Neural progenitor cell (in vitro differentiated cells): Measurements from ENCODE around the gene COG7. TPM values are rescaled to one million over a fixed set of nuclear protein-coding genes. Genes with fewer than 3 reads are reported as not detected.

Experiments
- DNase-seq: peaks from one replicate; pipeline ENCODE4 v3.0.0-alpha.2; 2016; ENCODE audit warnings: low spot score
- H2AFZ ChIP-seq: fragments of 200-600 bp; sonication (generic); replicated peaks from 2 replicates; pipeline ENCODE4 v1.6.1; 2016; ENCODE audit warnings: antibody characterized with exemption
- H3F3A ChIP-seq: fragments of 200-600 bp; sonication (generic); 2 replicates; pipeline ENCODE4 v1.6.1; 2016; ENCODE audit warnings: antibody characterized with exemption, low read depth
- H3K27ac ChIP-seq: fragments of 200-600 bp; sonication (generic); 2 replicates; pipeline ENCODE4 v1.5.1; 2016; ENCODE audit warnings: mild to moderate bottlenecking
- H3K27me3 ChIP-seq: fragments of 200-600 bp; sonication (generic); 2 replicates; pipeline ENCODE4 v1.6.1; 2016; ENCODE audit warnings: mild to moderate bottlenecking, moderate library complexity
- H3K36me3 ChIP-seq: fragments of 200-600 bp; sonication (generic); 2 replicates; pipeline ENCODE4 v1.5.1; 2016
- H3K4me1 ChIP-seq: fragments of 200-600 bp; sonication (generic); 2 replicates; pipeline ENCODE4 v1.6.1; 2016; ENCODE audit warnings: mixed run types
- H3K4me2 ChIP-seq: fragments of 200-600 bp; sonication (generic); 2 replicates; pipeline ENCODE4 v1.6.1; 2016
- H3K4me3 ChIP-seq: fragments of 200-600 bp; sonication (generic); 2 replicates; pipeline ENCODE4 v1.5.1; 2016
- H3K79me2 ChIP-seq: fragments of 200-600 bp; sonication (generic); 2 replicates; pipeline ENCODE4 v1.6.1; 2016; ENCODE audit warnings: low read depth
- H3K9ac ChIP-seq: fragments of 200-600 bp; sonication (generic); 2 replicates; pipeline ENCODE4 v1.6.1; 2016
- H3K9me3 ChIP-seq: fragments of 200-600 bp; sonication (generic); 2 replicates; pipeline ENCODE4 v1.5.1; 2016; ENCODE audit warnings: low read depth
- H4K20me1 ChIP-seq: fragments of 200-600 bp; sonication (generic); 2 replicates; pipeline ENCODE4 v1.6.1; 2016; ENCODE audit warnings: low read depth
- H3K27ac Mint-ChIP-seq: 3 replicates; pipeline ENCODE4 v1.8.0; 2021; ENCODE audit warnings: mixed read lengths
- H3K27me3 Mint-ChIP-seq: 2 replicates; pipeline ENCODE4 v1.8.0; 2022; ENCODE audit warnings: low read depth, mild to moderate bottlenecking, inconsistent platforms, moderate library complexity, mixed read lengths; ENCODE audit not compliant: insufficient read depth
- H3K36me3 Mint-ChIP-seq: 3 replicates; pipeline ENCODE4 v1.8.0; 2021; ENCODE audit warnings: mixed read lengths
- H3K4me1 Mint-ChIP-seq: 3 replicates; pipeline ENCODE4 v1.8.0; 2021; ENCODE audit warnings: mixed read lengths
- H3K4me3 Mint-ChIP-seq: 3 replicates; pipeline ENCODE4 v1.8.0; 2021; ENCODE audit warnings: mild to moderate bottlenecking, moderate library complexity, mixed read lengths
- H3K9me3 Mint-ChIP-seq: 3 replicates; pipeline ENCODE4 v1.8.0; 2020; ENCODE audit warnings: mixed read lengths
- EZH2 ChIP-seq: fragments of 200-600 bp; sonication (generic); IDR thresholded peaks from 2 replicates; pipeline ENCODE4 v1.6.1; 2017; ENCODE audit warnings: antibody characterized with exemption, mild to moderate bottlenecking, moderate library complexity
- EZH2phosphoT487 ChIP-seq: fragments of 200-600 bp; sonication (generic); IDR thresholded peaks from 2 replicates; pipeline ENCODE4 v1.6.1; 2017; ENCODE audit warnings: antibody characterized with exemption
- total RNA-seq: library from RNA; depleted of rRNA; stranded (reverse); fragments of >200 nt; gene quantifications from 2 replicates; pipeline ENCODE4 v1.2.3, GENCODE V29; 2015; ENCODE audit warnings: low replicate concordance
- TF ChIP-seq, protein P1 (sequence below): fragments of 200-600 bp; sonication (generic); IDR thresholded peaks from 2 replicates; pipeline ENCODE4 v1.5.1; 2017; ENCODE audit warnings: antibody characterized with exemption, mild to moderate bottlenecking

The COG7 gene
- total RNA-seq, 1 donor from 2014 or later, result 21.6 TPM

DNA sequence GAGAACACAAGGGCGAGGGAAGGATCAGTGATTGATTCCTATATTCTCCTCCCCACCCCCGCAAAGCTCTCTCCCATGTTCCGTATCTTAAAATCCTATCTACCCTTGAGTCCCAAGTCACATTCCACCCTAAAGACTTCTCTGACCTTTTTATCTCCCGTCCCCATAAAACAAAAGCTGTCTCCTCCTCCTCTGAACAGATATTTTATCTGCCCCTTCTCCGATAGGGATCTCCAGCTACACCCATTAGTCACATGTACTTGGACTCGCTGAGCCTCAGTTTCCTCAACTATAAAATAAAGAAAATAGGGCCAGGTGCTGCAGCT is 44.5 kb upstream of the COG7 start:
- no peak overlapping the region for H2AFZ ChIP-seq
- H3K4me3 Mint-ChIP-seq, result no peak overlapping the region
- H3K4me2 ChIP-seq, result no peak overlapping the region
- H3K36me3 Mint-ChIP-seq, result peaks cover 13% of the 10 kb centered on the region
- no peak overlapping the region for H3K9ac ChIP-seq
- H3K9me3 ChIP-seq, result no peaks in the 10 kb centered on the region
- peak overlapping the region; percentile 20 for H3K27ac ChIP-seq
- no peaks in the 10 kb centered on the region for H3K9me3 Mint-ChIP-seq
- H4K20me1 ChIP-seq, result peaks cover 100% of the 10 kb centered on the region
- peaks cover 11% of the 10 kb centered on the region for H3K4me1 Mint-ChIP-seq
- no peak overlapping the region for H3K4me3 ChIP-seq
- TF ChIP-seq EZH2 (no peak), EZH2phosphoT487 (no peak)
- TF ChIP-seq, protein P1, sequence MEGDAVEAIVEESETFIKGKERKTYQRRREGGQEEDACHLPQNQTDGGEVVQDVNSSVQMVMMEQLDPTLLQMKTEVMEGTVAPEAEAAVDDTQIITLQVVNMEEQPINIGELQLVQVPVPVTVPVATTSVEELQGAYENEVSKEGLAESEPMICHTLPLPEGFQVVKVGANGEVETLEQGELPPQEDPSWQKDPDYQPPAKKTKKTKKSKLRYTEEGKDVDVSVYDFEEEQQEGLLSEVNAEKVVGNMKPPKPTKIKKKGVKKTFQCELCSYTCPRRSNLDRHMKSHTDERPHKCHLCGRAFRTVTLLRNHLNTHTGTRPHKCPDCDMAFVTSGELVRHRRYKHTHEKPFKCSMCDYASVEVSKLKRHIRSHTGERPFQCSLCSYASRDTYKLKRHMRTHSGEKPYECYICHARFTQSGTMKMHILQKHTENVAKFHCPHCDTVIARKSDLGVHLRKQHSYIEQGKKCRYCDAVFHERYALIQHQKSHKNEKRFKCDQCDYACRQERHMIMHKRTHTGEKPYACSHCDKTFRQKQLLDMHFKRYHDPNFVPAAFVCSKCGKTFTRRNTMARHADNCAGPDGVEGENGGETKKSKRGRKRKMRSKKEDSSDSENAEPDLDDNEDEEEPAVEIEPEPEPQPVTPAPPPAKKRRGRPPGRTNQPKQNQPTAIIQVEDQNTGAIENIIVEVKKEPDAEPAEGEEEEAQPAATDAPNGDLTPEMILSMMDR, result no peak
- no peaks in the 10 kb centered on the region for H3K27me3 ChIP-seq
- H3K79me2 ChIP-seq, result peaks cover 81% of the 10 kb centered on the region
- H3K36me3 ChIP-seq, result peaks cover 4% of the 10 kb centered on the region
- peaks cover 3% of the 10 kb centered on the region for H3K4me1 ChIP-seq
- no peak for DNase-seq
- no peaks in the 10 kb centered on the region for H3F3A ChIP-seq
- no peaks in the 10 kb centered on the region for H3K27me3 Mint-ChIP-seq
- peak overlapping the region; percentile 23 for H3K27ac Mint-ChIP-seq

DNA sequence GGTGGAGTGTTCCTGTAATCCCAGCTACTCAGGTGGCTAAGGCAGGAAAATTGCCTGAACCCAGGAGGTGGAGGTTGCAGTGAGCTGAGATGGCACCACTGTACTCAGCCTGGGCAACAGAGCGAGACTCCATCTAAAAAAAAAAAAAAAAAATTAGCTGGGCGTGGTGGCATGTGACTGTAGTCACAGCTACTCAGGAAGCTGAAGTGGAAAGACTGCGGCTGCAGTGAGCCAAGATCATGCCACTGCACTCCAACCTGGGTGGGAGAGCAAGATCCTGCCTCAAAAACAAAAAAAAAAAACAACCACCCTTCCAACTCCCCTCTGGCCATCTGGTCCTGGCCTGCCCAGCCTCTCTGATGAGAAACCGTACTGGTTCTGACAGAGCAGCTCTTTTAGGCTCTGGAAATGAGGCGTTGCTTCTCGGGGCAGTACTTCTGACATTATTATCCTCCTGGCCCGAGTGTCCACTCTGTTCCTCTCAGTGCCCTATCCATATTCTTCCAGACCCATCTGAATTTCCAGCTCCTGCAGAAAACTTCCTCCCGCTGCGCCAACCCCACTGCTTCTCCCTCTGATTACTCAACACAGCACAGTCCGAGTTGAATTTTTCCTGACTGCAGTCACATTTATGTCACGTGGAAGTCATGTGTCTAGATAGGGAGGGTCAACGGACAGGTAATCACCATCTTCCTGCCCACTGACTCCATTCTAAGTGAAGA is 44.0 kb upstream of the COG7 start:
- Mint-ChIP-seq H3K36me3 (peaks cover 13% of the 10 kb centered on the region), H3K4me3 (no peak overlapping the region), H3K27ac (no peak overlapping the region), H3K4me1 (peaks cover 6% of the 10 kb centered on the region), H3K27me3 (no peaks in the 10 kb centered on the region), H3K9me3 (no peaks in the 10 kb centered on the region)
- Histone ChIP-seq H3K79me2 (peaks cover 76% of the 10 kb centered on the region), H2AFZ (no peak overlapping the region), H3K4me2 (no peak overlapping the region), H3K4me3 (no peak overlapping the region), H3K36me3 (peaks cover 4% of the 10 kb centered on the region), H3K27ac (peak overlapping the region; percentile 20), H3K27me3 (no peaks in the 10 kb centered on the region), H3K9me3 (no peaks in the 10 kb centered on the region), H4K20me1 (peaks cover 99% of the 10 kb centered on the region), H3K4me1 (no peaks in the 10 kb centered on the region), H3F3A (no peaks in the 10 kb centered on the region), H3K9ac (no peak overlapping the region)
- DNase-seq, result no peak
- TF ChIP-seq EZH2phosphoT487 (no peak), EZH2 (no peak)
- TF ChIP-seq, protein P1, result no peak

DNA sequence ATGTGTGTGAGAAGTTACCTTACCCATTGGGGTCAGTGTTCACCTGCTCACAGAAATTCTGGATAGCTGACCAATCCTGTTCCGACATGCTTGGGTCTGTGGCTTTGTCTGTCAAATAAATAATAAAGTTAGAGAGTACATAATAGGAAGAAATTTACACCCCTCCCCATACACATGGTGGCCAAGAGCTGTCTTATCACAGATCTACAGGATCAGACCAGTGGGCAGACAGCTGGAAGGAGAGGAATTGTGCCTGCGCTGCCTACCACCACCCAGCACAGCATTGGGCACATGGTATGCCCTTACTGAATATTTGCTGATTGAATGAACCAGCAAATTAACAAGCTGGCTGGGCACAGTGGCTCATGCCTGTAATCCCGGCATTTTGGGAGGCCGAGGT is 42.7 kb upstream of the COG7 start:
- Histone ChIP-seq H3K4me2 (no peak overlapping the region), H3K9ac (no peak overlapping the region), H3K27ac (no peak overlapping the region), H3K4me1 (no peaks in the 10 kb centered on the region), H3K4me3 (no peak overlapping the region), H3K36me3 (peaks cover 6% of the 10 kb centered on the region), H4K20me1 (peaks cover 97% of the 10 kb centered on the region), H2AFZ (no peak overlapping the region), H3K27me3 (no peaks in the 10 kb centered on the region), H3F3A (no peaks in the 10 kb centered on the region), H3K9me3 (no peaks in the 10 kb centered on the region), H3K79me2 (peaks cover 62% of the 10 kb centered on the region)
- no peak for DNase-seq
- Mint-ChIP-seq H3K36me3 (peaks cover 19% of the 10 kb centered on the region), H3K4me3 (no peak overlapping the region), H3K4me1 (no peaks in the 10 kb centered on the region), H3K27me3 (no peaks in the 10 kb centered on the region), H3K27ac (no peak overlapping the region), H3K9me3 (no peaks in the 10 kb centered on the region)
- TF ChIP-seq EZH2, result no peak
- TF ChIP-seq, protein P1, result no peak
- no peak for TF ChIP-seq EZH2phosphoT487
